Neural crest cell (in vitro differentiated cells): ENCODE measurements around the gene VEGFC. TPM values are rescaled to one million over a fixed set of nuclear protein-coding genes. Genes with fewer than 3 reads are reported as not detected.

ENCODE experiments used
- DNase-seq: peaks from one replicate; pipeline ENCODE4 v3.0.0; 2021; ENCODE audit warnings: low read depth, mixed read lengths, low spot score
- H3K27ac Mint-ChIP-seq: one replicate; pipeline ENCODE4 v1.8.0; 2021; ENCODE audit warnings: mild to moderate bottlenecking, mixed read lengths; ENCODE audit not compliant: unreplicated experiment
- H3K27me3 Mint-ChIP-seq: 2 replicates; pipeline ENCODE4 v1.8.0; 2021; ENCODE audit warnings: low read depth, mild to moderate bottlenecking, mixed read lengths
- H3K36me3 Mint-ChIP-seq: 2 replicates; pipeline ENCODE4 v1.8.0; 2021; ENCODE audit warnings: low read depth, mild to moderate bottlenecking, mixed read lengths
- H3K4me1 Mint-ChIP-seq: 2 replicates; pipeline ENCODE4 v1.8.0; 2021; ENCODE audit warnings: mixed read lengths
- H3K4me3 Mint-ChIP-seq: one replicate; pipeline ENCODE4 v1.8.0; 2021; ENCODE audit warnings: mild to moderate bottlenecking, mixed read lengths
- H3K9me3 Mint-ChIP-seq: 2 replicates; pipeline ENCODE4 v1.8.0; 2021; ENCODE audit warnings: mixed read lengths
- total RNA-seq: library from RNA; stranded (reverse); gene quantifications from 2 replicates; pipeline ENCODE4 v1.2.1, GENCODE V29; 2021
- TF ChIP-seq, protein P1 (sequence below): fragments of 200-600 bp; sonication (generic); conservative IDR thresholded peaks from 2 replicates; pipeline ENCODE4 v1.5.0; 2021; ENCODE audit warnings: antibody characterized with exemption, mild to moderate bottlenecking

The VEGFC gene
- total RNA-seq, 1 donor from 2014 or later, result 3.1 TPM

DNA sequence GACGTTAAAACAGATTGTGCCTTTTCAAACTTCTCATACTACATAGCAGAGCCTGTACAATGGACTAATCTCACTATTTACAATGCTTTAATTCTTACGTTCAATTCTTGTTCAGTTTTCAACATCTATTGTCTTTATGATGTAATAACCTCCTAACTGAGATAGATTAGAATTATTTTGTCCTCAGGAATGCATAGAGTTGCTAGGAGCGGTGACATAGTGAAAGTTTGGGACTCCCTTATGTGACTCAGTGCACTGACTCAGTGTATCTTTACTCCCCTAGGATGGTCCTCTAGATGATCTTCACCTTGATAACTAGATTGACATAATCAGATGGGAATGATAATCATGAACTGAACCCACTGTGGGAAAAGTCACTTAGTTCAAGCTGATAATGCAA is 151.5 kb downstream of the VEGFC start:
- TF ChIP-seq, protein P1, sequence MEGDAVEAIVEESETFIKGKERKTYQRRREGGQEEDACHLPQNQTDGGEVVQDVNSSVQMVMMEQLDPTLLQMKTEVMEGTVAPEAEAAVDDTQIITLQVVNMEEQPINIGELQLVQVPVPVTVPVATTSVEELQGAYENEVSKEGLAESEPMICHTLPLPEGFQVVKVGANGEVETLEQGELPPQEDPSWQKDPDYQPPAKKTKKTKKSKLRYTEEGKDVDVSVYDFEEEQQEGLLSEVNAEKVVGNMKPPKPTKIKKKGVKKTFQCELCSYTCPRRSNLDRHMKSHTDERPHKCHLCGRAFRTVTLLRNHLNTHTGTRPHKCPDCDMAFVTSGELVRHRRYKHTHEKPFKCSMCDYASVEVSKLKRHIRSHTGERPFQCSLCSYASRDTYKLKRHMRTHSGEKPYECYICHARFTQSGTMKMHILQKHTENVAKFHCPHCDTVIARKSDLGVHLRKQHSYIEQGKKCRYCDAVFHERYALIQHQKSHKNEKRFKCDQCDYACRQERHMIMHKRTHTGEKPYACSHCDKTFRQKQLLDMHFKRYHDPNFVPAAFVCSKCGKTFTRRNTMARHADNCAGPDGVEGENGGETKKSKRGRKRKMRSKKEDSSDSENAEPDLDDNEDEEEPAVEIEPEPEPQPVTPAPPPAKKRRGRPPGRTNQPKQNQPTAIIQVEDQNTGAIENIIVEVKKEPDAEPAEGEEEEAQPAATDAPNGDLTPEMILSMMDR, result no peak
- Mint-ChIP-seq H3K9me3 (peaks cover 8% of the 10 kb centered on the region), H3K4me1 (peaks cover under 1% of the 10 kb centered on the region), H3K4me3 (no peak overlapping the region), H3K27me3 (no peaks in the 10 kb centered on the region), H3K36me3 (no peaks in the 10 kb centered on the region), H3K27ac (no peak overlapping the region)
- DNase-seq, result no peak

DNA sequence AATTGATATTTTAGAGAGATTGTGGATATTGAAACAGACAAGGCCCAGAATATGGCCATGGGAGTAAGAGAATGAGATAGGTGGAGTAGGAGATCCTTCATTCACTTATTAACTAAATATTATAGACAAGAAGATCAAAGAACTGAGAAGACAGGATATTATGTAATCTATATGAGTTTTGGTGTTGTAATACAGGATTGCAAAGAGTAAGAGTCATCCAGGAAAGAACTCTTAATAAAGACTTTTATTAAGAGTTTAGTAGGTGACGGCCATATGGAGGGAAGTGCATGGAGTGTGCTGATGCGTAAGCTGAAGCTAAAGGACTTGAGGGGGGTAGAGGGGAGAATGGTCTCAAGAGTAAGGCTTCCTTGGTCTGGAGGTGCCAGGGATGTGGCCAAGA is 153.7 kb downstream of the VEGFC start:
- TF ChIP-seq, protein P1, result no peak
- no peaks in the 10 kb centered on the region for H3K27me3 Mint-ChIP-seq
- H3K4me1 Mint-ChIP-seq, result peaks cover 5% of the 10 kb centered on the region
- no peak for DNase-seq
- no peak overlapping the region for H3K4me3 Mint-ChIP-seq
- H3K36me3 Mint-ChIP-seq, result no peaks in the 10 kb centered on the region
- peaks cover 8% of the 10 kb centered on the region for H3K9me3 Mint-ChIP-seq
- no peak overlapping the region for H3K27ac Mint-ChIP-seq

- DNase-seq, result no peak
- Mint-ChIP-seq H3K27ac (no peak overlapping the region), H3K4me1 (peaks cover 5% of the 10 kb centered on the region), H3K27me3 (no peaks in the 10 kb centered on the region), H3K36me3 (no peaks in the 10 kb centered on the region), H3K9me3 (peaks cover 8% of the 10 kb centered on the region), H3K4me3 (no peak overlapping the region)
- TF ChIP-seq, protein P1, result no peak
These were observed 156.4 kb downstream of the VEGFC start for GRCh38 chr4:176636292-176636691.

DNA sequence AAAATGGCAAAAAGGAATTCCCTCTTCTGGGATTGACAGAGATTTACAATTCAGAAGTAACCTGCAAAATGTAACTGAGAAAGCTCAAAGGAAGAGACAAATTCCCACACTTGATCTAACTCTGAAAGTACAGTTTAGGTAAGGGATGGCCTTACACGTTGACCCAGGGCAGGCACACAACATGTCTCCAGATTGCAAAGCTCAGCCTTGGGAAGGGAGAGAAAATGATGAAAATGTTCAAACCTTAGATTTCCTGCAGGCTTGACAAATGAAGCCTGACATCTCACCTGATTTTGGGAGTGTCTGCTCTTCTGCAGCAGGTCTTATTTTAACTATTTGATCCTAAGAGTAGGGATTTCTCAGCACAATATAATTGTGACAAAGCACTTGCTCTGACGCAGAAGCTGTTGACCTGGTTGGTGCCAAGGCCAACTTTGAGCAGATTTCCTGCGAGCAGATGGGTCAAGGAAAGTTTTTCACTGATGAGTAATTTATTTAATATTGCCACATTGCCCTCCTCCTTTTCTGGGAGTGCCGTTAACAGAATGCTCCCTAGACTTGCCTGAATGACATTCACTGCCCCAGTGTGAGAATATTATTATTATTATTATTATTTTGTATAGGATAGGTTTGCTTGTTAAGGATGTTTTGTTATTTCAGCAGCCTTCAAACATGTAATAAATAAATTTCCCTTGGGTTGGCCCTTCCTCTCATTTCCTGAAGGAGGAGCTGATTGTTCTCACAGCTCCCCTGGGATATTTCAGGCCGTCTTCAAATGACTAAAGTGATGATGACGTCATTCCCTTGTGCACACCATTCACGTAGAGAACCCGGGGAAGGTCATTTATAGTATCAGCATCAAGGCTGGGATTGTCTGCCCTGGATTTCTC is 157.1 kb downstream of the VEGFC start:
- no peak for DNase-seq
- Mint-ChIP-seq H3K36me3 (no peaks in the 10 kb centered on the region), H3K4me3 (no peak overlapping the region), H3K9me3 (peaks cover 8% of the 10 kb centered on the region), H3K27me3 (no peaks in the 10 kb centered on the region), H3K27ac (no peak overlapping the region), H3K4me1 (peaks cover 5% of the 10 kb centered on the region)
- TF ChIP-seq, protein P1, result no peak
